K562 (cell line): ENCODE results near the gene SRM.

Experiments
- BRD4 ChIP-seq: fragments of 200-600 bp; sonication (generic); IDR thresholded peaks from 2 replicates; pipeline ENCODE4 v1.6.1; 2017; ENCODE audit warnings: inconsistent platforms
- CBFB ChIP-seq: sonication (generic); formaldehyde crosslinking; IDR thresholded peaks from 2 replicates; pipeline ENCODE4 v1.4.0; 2020; ENCODE audit warnings: mild to moderate bottlenecking, missing genetic modification reagents
- CTCF ChIP-seq, 3 experiments: IDR thresholded peaks in 2 of 3; conservative IDR thresholded peaks in 1 of 3; 2 replicates each; pipeline ENCODE4 v1.5.1; 2011 to 2012; ENCODE audit warnings: low read length in 3 of 3, mild to moderate bottlenecking in 3 of 3, control low read depth in 2 of 3, improper control_type of control experiment in 1 of 3, inconsistent platforms in 1 of 3, low read depth in 1 of 3, mixed read lengths in 1 of 3, moderate library complexity in 1 of 3; ENCODE audit not compliant: insufficient read depth in 2 of 3
- DIDO1 ChIP-seq: fragments of 450-650 bp; IDR thresholded peaks from 2 replicates; pipeline ENCODE4 v1.6.1; 2016; ENCODE audit warnings: low read depth, missing biosample characterization, missing genetic modification characterization
- E2F6 ChIP-seq, 2 experiments: IDR thresholded peaks; 2 replicates each; pipeline ENCODE4 v1.6.1; 2011; ENCODE audit warnings: borderline replicate concordance in 1 of 2, control low read depth in 1 of 2, low read depth in 1 of 2, low read length in 1 of 2, mild to moderate bottlenecking in 1 of 2, mixed read lengths in 1 of 2, moderate library complexity in 1 of 2; ENCODE audit not compliant: insufficient read depth in 1 of 2, insufficient read length in 1 of 2, poor library complexity in 1 of 2, severe bottlenecking in 1 of 2; ENCODE audit errors: extremely low read depth in 1 of 2
- GABPA ChIP-seq: fragments of 200-800 bp; sonication (Bioruptor generic); conservative IDR thresholded peaks from 2 replicates; pipeline ENCODE4 v1.6.1; 2016; ENCODE audit warnings: low read depth, missing genetic modification characterization, missing compliant biosample characterization
- IRF2 ChIP-seq: sonication (generic); formaldehyde crosslinking; IDR thresholded peaks from 2 replicates; pipeline ENCODE4 v1.8.1; 2022; ENCODE audit warnings: mild to moderate bottlenecking, missing genetic modification reagents
- L3MBTL2 ChIP-seq: fragments of 450-650 bp; IDR thresholded peaks from 2 replicates; pipeline ENCODE4 v1.6.1; 2016; ENCODE audit warnings: mild to moderate bottlenecking, moderate library complexity
- POLR2AphosphoS5 ChIP-seq: IDR thresholded peaks from 2 replicates; pipeline ENCODE4 v1.6.1; 2011; ENCODE audit warnings: mild to moderate bottlenecking, low read depth, low read length, moderate library complexity; ENCODE audit not compliant: control insufficient read depth, insufficient read depth
- ZNF217 ChIP-seq: sonication (generic); formaldehyde crosslinking; IDR thresholded peaks from 2 replicates; pipeline ENCODE4 v1.8.0; 2022; ENCODE audit warnings: mild to moderate bottlenecking, missing genetic modification reagents
- ZNF609 ChIP-seq: sonication (generic); formaldehyde crosslinking; IDR thresholded peaks from 2 replicates; pipeline ENCODE4 v1.8.1; 2023; ENCODE audit warnings: missing genetic modification reagents, mild to moderate bottlenecking, borderline replicate concordance
- TF ChIP-seq, protein P1 (sequence below), 2 experiments: fragments of 450-650 bp in 1 of 2; sonication (generic) in 1 of 2; formaldehyde crosslinking in 1 of 2; IDR thresholded peaks in 1 of 2; conservative IDR thresholded peaks in 1 of 2; 2 replicates each; pipeline versions ENCODE4 v1.6.1 to v1.8.1; 2016 to 2023; ENCODE audit warnings: mild to moderate bottlenecking in 2 of 2, moderate library complexity in 2 of 2, inconsistent platforms in 1 of 2, missing genetic modification reagents in 1 of 2

DNA sequence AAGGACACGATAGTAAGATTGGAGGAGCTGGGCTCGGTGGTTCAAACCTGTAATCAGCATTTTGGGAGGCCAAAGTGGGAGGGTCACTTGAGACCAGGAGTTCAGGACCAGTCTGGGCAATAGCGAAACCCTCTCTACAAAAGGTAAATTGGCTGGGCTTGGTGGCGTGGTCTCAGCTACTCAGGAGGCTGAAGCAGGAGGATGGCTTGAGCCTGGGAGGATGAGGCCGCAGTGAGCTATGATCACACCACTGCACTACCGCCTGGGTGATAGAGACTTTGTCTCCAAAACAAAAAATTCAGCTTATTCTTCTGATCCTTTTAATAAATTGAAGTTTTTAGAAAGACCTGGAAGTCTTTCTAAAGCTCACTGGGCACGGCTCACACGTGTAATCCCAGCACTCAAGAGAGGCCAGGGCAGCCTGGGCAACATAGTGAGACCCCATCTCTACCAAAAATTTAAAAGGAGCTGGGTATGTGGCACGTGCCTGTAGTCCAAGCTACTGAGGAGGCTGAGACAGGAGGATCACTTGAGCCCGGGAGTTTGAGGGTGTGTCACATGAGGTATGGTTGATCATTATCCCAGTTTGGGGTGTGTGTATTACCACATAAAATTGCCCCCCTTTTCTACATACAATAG is 28.1 kb downstream of the SRM start:
- no peak for TF ChIP-seq DIDO1 (tag)
- TF ChIP-seq, protein P1, sequence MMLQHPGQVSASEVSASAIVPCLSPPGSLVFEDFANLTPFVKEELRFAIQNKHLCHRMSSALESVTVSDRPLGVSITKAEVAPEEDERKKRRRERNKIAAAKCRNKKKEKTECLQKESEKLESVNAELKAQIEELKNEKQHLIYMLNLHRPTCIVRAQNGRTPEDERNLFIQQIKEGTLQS (IDR thresholded peaks at IDR 0.05) = no peak
- TF ChIP-seq, protein P1 (CRISPR knock-in tag; conservative IDR thresholded peaks at IDR 0.05) = no peak
- no peak for TF ChIP-seq BRD4
- no peak for TF ChIP-seq E2F6 (IDR thresholded peaks at IDR 0.05; ENCODE audit: borderline replicate concordance in 1 of 2, extremely low read depth in 1 of 2, insufficient read depth in 1 of 2, insufficient read length in 1 of 2, low read depth in 1 of 2, low read length in 1 of 2, poor library complexity in 1 of 2, severe bottlenecking in 1 of 2)
- TF ChIP-seq CTCF (IDR thresholded peaks at IDR 0.05 in 2 of 3, conservative IDR thresholded peaks at IDR 0.05 in 1 of 3; ENCODE audit: insufficient read depth in 2 of 3, low read depth in 1 of 3, low read length in 3 of 3) = no peak
- TF ChIP-seq L3MBTL2 = no peak
- TF ChIP-seq GABPA (tag) = no peak
- TF ChIP-seq IRF2 (CRISPR knock-in tag) = no peak
- no peak for TF ChIP-seq POLR2AphosphoS5
- TF ChIP-seq ZNF217 (CRISPR knock-in tag) = no peak
- no peak for TF ChIP-seq ZNF609 (CRISPR knock-in tag)
- no peak for TF ChIP-seq CBFB (CRISPR knock-in tag)
